Activated CD4-positive, alpha-beta T cell treated with anti-CD3 and anti-CD28 coated beads, Interleukin-2, amount 10 ng/mL, durations not matched to agents 24 days and 14 days (primary cell): ENCODE measurements around the gene DYDC2. TPM values are rescaled to one million over a fixed set of nuclear protein-coding genes. Genes with fewer than 3 reads are reported as not detected.
"Not testable (repeated sequence)": the region's sequence is repeated elsewhere in the genome, so short reads cannot be mapped to it uniquely, and the experiment has no call there.

Experiments used
- DNase-seq: peaks from one replicate; pipeline ENCODE4 v3.0.0; 2022
- H3K27ac Mint-ChIP-seq: one replicate; pipeline ENCODE4 v1.8.0; 2022; ENCODE audit warnings: mild to moderate bottlenecking, mixed read lengths
- H3K27me3 Mint-ChIP-seq: one replicate; pipeline ENCODE4 v1.8.0; 2022; ENCODE audit warnings: mixed read lengths
- H3K36me3 Mint-ChIP-seq: one replicate; pipeline ENCODE4 v1.8.0; 2022; ENCODE audit warnings: low read depth, mild to moderate bottlenecking, mixed read lengths
- H3K4me1 Mint-ChIP-seq: one replicate; pipeline ENCODE4 v1.8.0; 2021; ENCODE audit warnings: mixed read lengths
- H3K4me3 Mint-ChIP-seq: one replicate; pipeline ENCODE4 v1.8.0; 2022; ENCODE audit warnings: mild to moderate bottlenecking, moderate library complexity, mixed read lengths
- H3K9me3 Mint-ChIP-seq: one replicate; pipeline ENCODE4 v1.8.0; 2021; ENCODE audit warnings: mixed read lengths
- intact Hi-C: fragments of 100-400 bp; cut with micrococcal nuclease; formaldehyde crosslinking; loops from one replicate; pipeline ENCODE4 v1.15.1; 2023
- total RNA-seq: library from RNA; stranded (reverse); gene quantifications from 2 replicates; pipeline ENCODE4 v1.2.3, GENCODE V29; 2022

The DYDC2 gene
- total RNA-seq, 1 donor from 2014 or later, result not detected

GRCh38 chr10:80411681-80412220, 55.2 kb downstream of the DYDC2 start:
- DNase-seq, result no peak
- peaks cover 4% of the 10 kb centered on the region for H3K36me3 Mint-ChIP-seq
- peaks cover 12% of the 10 kb centered on the region for H3K27me3 Mint-ChIP-seq
- intact Hi-C loops, result no loop called here
- H3K4me3 Mint-ChIP-seq, result no peak overlapping the region
- peaks cover 33% of the 10 kb centered on the region for H3K4me1 Mint-ChIP-seq
- no peak overlapping the region for H3K27ac Mint-ChIP-seq
- H3K9me3 Mint-ChIP-seq, result no peaks in the 10 kb centered on the region

DNA sequence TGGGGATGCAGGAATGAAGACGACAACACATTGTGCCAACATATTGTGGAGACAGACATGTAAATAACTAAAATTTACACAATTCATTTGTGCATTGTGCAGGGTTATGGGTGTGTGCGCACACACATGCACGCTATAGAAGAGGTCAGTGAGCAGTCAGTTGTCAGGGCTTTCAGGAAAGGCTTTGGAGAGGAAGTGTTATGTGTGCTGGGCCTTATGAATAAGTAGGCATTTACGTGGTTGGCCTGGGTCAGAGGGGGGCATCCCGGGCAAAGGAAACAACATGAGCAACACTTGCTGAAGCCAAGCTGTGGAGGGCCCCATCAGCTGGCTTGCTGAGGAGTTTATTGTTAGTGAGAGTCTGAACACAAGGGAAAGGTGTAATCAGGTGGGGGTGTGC, 55.9 kb downstream of the DYDC2 start:
- Mint-ChIP-seq H3K27me3 (peaks cover 9% of the 10 kb centered on the region), H3K4me3 (no peak overlapping the region), H3K4me1 (peaks cover 32% of the 10 kb centered on the region), H3K36me3 (peaks cover 4% of the 10 kb centered on the region), H3K27ac (no peak overlapping the region), H3K9me3 (no peaks in the 10 kb centered on the region)
- no peak for DNase-seq
- intact Hi-C loops, result no loop called here

GRCh38 chr10:80413271-80413996, 56.9 kb downstream of the DYDC2 start:
- peaks cover 26% of the 10 kb centered on the region for H3K4me1 Mint-ChIP-seq
- intact Hi-C loops, result no loop called here

DNA sequence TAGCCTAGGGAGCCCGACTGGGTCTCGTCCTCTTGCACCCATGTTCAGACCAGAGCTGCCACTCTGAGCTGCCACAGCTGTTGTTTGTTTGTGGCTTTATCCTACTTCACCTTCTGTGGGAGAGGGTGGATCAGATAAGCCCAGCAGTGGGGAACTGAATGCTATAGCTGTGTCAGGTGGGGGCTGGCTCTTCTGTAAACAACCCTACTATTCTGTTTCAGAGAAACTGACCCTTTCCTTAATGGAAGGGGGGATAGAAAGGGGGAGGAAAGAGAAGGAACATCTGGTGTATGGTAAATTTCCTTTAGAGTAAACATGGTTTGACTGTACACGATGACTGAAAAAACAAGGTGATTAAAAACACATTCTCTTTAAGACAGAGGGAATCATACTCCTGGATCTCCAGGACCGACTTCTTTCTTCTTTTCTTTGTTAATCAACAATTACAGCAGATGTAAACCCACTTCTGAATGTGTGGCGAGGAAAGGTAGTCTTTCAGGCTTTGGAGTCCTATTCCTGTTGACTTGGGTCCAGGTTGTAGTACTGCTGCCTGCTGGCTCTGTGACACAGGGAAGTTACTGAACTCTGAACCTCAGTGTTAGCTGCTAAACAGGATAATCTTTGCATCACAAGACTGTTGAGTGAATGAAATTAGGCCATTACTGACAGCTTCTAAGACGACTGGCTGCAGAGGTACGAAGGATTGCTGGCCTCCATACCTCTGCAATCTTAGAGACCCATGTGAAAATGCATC, 57.7 kb downstream of the DYDC2 start:
- H3K27me3 Mint-ChIP-seq, result peaks cover 3% of the 10 kb centered on the region
- no peaks in the 10 kb centered on the region for H3K36me3 Mint-ChIP-seq
- no peak for DNase-seq
- no peaks in the 10 kb centered on the region for H3K9me3 Mint-ChIP-seq
- intact Hi-C loops, result no loop called here
- no peak overlapping the region for H3K27ac Mint-ChIP-seq
- no peak overlapping the region for H3K4me3 Mint-ChIP-seq
- H3K4me1 Mint-ChIP-seq, result peaks cover 22% of the 10 kb centered on the region

More at GRCh38 chr10:80413271-80413996, 56.9 kb downstream of the DYDC2 start:
- peak overlapping the region; percentile 22 for H3K27ac Mint-ChIP-seq
- no peaks in the 10 kb centered on the region for H3K9me3 Mint-ChIP-seq
- H3K4me3 Mint-ChIP-seq, result no peak overlapping the region
- no peaks in the 10 kb centered on the region for H3K36me3 Mint-ChIP-seq
- DNase-seq, result no peak
- H3K27me3 Mint-ChIP-seq, result peaks cover 3% of the 10 kb centered on the region

GRCh38 chr10:80415734-80416478, 59.3 kb downstream of the DYDC2 start:
- no peak overlapping the region for H3K27ac Mint-ChIP-seq
- H3K36me3 Mint-ChIP-seq, result no peaks in the 10 kb centered on the region
- no peaks in the 10 kb centered on the region for H3K9me3 Mint-ChIP-seq
- no peak for DNase-seq
- intact Hi-C loops, result no loop called here
- H3K4me1 Mint-ChIP-seq, result peaks cover 18% of the 10 kb centered on the region
- H3K4me3 Mint-ChIP-seq, result no peak overlapping the region
- peaks cover 2% of the 10 kb centered on the region for H3K27me3 Mint-ChIP-seq

- Mint-ChIP-seq H3K27me3 (peaks cover 2% of the 10 kb centered on the region), H3K9me3 (no peaks in the 10 kb centered on the region), H3K27ac (no peak overlapping the region), H3K36me3 (no peaks in the 10 kb centered on the region), H3K4me3 (no peak overlapping the region), H3K4me1 (peaks cover 17% of the 10 kb centered on the region)
- no peak for DNase-seq
- intact Hi-C loops, result no loop called here
Observed at GRCh38 chr10:80416479-80417098, 60.0 kb downstream of the DYDC2 start.

DNA sequence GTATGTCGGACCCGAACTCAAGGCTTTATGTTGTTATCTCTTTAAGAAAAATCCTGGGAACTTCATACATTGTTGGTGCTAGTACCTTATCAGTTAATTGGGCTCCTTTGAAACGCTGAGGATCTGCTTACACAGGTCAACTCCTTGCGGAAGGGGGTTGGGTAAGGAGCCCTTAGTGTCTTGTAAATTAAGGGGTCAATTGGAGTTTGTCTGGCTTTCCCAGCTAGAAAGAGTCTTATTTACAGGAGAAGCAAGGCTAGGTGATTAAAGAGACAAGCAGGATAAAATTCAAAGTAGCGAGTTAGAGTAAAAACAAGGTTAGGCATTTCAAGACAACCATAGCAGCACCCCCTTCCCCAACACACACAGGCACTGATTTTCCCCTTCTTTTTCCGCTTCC, 60.7 kb downstream of the DYDC2 start:
- intact Hi-C loops, H3K36me3 Mint-ChIP-seq, DNase-seq, H3K27me3 Mint-ChIP-seq, H3K9me3 Mint-ChIP-seq, H3K27ac Mint-ChIP-seq, H3K4me3 Mint-ChIP-seq: not testable (repeated sequence)
- peaks cover 14% of the 10 kb centered on the region for H3K4me1 Mint-ChIP-seq

Other genes starting within 250 kb of the DYDC2 start
- gene PLAC9, start 224.1 kb upstream of the DYDC2 start, total RNA-seq, result not detected in 2 replicates
- gene ANXA11, start 151.2 kb upstream of the DYDC2 start, total RNA-seq, result 223 and 232 TPM in 2 replicates
- not detected in 2 replicates for gene MAT1A, start 67.1 kb upstream of the DYDC2 start, total RNA-seq
- not detected in 2 replicates for gene DYDC1, start within 50 bp of the DYDC2 start, total RNA-seq
- 14.8 and 16.4 TPM in 2 replicates for gene PRXL2A, start 51.8 kb downstream of the DYDC2 start, total RNA-seq
- gene TSPAN14, start 97.5 kb downstream of the DYDC2 start, total RNA-seq, result 57.8 and 61.7 TPM in 2 replicates
- 0.19 and 0.23 TPM in 2 replicates for gene SH2D4B, start 181.1 kb downstream of the DYDC2 start, total RNA-seq